T47D (cell line): Measurements from ENCODE around the gene DUSP1.
A peak's percentile ranks its signal among the peaks of the same experiment; 100 is the strongest.

Source experiments
- DNase-seq, 2 experiments: peaks; one replicate each; pipeline versions ENCODE4 v3.0.0 to v3.0.0-alpha.2; 2011 to 2012; ENCODE audit warnings: low read depth in 1 of 2, low spot score in 1 of 2
- JUND ChIP-seq: IDR thresholded peaks from 2 replicates; pipeline ENCODE4 v1.6.1; 2012; ENCODE audit warnings: low read depth
- in situ Hi-C: cut with HindIII; loops from 2 replicates; pipeline ENCODE4 v1.10.0; 2016; ENCODE audit warnings: low sequenced_read_pairs, low pct_unique_long_range_greater_than_20kb

The DUSP1 gene

DNA sequence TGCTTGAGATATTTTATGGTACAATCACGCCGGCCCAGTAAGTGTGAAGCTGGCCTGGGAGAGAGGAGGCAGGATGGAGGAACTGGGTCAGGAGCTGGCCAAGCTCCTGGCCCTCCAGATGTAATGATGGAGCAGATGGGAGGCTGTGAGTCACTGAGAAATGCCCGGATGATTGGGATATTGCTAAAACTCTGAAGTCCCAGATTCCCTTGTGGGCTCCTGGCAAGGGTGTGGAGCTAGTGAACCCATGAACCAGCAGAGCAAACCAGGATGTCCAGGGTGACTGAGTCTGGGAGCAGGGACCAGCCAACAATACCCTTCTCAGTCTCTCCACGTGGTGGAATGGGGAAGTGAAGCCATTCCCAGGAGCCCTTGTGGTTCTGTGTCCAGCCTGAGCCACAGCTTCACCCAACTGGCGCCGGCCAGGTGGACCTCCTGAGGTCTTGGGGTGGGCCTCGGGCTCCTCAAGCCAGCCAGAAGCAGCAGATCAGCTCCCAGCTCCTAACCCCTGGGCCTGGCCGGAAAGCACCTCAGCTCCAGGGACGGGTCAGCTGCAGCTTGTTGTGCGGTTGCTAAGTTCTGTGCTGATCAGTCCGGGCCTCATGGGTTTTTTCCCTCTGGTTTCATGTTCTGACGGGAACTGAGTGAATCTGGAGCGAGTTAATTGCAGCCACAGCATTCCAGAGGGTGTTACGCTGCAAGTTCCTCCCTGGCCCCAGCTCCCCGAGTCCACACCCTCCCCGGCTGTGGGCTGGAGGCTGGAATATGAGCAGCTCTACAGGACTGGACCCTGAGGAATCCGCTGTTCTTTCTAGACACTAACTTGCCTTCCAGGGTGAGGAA lies 37.6 kb downstream of the DUSP1 start:
- DNase-seq = peak in 1 of 2 experiments; percentile 41
- in situ Hi-C loops = no loop called here

GRCh38 chr5:172732201-172732865 lies 38.7 kb downstream of the DUSP1 start:
- in situ Hi-C loops = no loop called here
- no peak for DNase-seq
- TF ChIP-seq JUND = no peak

More for the DNA sequence above, 37.6 kb downstream of the DUSP1 start:
- no peak for TF ChIP-seq JUND

- in situ Hi-C loops = no loop called here
- no peak for TF ChIP-seq JUND
- no peak for DNase-seq
Measured at GRCh38 chr5:172731680-172732074, 39.3 kb downstream of the DUSP1 start.

GRCh38 chr5:172730981-172731679 lies 39.9 kb downstream of the DUSP1 start:
- no peak; the same call in 1 of the 2 replicates for TF ChIP-seq JUND
- in situ Hi-C loops = no loop called here
- DNase-seq = peak; percentile 48 to 89

- DNase-seq = no peak
- no peak for TF ChIP-seq JUND
- in situ Hi-C loops = no loop called here
Measured at GRCh38 chr5:172730222-172730621, 40.8 kb downstream of the DUSP1 start.

DNA sequence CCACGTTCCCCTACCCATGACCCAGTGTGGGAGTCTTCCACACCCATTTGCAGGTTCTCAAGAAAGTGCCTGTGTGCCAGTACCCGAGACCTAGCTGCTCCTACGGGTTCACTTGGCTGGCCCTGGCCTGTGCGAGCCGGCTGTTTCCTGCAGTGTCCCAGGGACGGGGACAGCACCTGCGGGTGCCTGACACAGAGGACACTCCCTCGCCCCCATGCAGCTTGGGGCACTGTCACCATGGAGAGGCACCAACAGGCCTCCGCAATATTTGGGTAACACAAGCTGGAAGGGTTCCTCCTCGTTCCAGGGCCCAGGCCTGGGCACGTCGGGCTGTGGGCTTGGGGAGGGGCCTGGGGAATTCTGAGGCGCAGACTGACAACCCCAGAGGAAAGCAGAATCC lies 41.4 kb downstream of the DUSP1 start:
- in situ Hi-C loops = no loop called here
- TF ChIP-seq JUND = no peak
- DNase-seq = no peak

DNA sequence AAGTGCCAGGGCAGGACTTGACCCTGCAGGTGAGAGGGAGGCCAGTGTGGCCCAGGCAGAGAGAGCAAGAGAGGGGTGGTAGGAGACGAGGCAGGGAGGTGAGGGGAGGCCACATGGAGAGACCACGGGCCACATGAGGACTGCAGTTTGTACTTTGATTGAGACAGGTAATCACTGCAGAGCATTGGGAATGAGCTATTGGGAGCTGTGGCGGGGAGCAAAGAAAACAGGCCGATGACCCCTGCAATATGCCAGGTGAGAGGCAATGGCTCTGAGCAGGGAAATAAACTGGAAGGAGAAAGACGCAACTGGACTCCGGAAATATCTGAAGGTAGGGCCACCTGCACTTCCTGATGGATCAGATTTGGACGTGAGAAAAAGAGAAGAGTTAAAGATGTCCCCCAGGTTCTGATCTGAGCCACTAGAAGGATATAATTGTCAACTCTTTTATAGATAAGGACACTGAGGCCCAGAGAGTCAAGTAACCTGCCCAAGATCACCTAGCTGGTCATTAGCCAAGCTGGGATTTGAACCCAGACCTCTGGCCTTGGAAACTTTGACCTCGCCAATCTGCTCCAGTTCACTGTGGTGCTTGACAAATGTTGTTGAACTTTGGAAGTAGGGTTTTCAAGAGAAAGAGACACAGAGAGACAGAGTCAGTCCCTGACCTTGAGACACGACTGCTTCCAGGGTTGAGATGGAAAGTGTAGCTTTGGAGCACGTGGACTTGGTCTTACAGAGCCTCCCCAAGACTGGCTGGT lies 42.3 kb downstream of the DUSP1 start:
- in situ Hi-C loops = no loop called here
- no peak for TF ChIP-seq JUND

GRCh38 chr5:172727551-172727950 lies 43.4 kb downstream of the DUSP1 start:
- no peak for DNase-seq
- in situ Hi-C loops = no loop called here
- no peak for TF ChIP-seq JUND

More for the DNA sequence above, 42.3 kb downstream of the DUSP1 start:
- no peak for DNase-seq

GRCh38 chr5:172726966-172727365 lies 44.0 kb downstream of the DUSP1 start:
- DNase-seq = no peak
- no peak for TF ChIP-seq JUND
- in situ Hi-C loops = no loop called here

DNA sequence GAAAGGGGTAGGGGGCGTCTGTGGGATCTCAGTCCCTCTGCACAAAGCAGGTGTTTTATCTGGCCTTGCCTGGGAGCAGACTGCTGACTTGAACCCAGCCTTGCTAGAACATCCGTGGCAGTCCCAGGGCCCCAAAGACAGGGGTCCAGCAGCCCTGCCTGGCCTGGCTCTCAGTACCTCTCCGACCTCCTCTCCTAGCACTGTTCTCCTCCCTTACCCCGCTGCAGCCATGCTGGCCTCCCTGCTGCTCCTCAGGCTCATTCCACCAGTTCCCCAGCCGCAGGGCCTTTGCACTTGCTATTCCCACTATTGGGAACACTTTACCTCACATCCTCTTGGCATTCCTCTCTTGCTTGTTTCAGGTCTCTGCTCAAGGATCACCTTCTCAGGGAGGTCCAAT lies 45.2 kb downstream of the DUSP1 start:
- no peak for TF ChIP-seq JUND
- in situ Hi-C loops = no loop called here
- DNase-seq = no peak

GRCh38 chr5:172725273-172725672 lies 45.7 kb downstream of the DUSP1 start:
- no peak for TF ChIP-seq JUND
- in situ Hi-C loops = no loop called here
- no peak for DNase-seq
